ENCODE data around the gene FGF3.

DNA sequence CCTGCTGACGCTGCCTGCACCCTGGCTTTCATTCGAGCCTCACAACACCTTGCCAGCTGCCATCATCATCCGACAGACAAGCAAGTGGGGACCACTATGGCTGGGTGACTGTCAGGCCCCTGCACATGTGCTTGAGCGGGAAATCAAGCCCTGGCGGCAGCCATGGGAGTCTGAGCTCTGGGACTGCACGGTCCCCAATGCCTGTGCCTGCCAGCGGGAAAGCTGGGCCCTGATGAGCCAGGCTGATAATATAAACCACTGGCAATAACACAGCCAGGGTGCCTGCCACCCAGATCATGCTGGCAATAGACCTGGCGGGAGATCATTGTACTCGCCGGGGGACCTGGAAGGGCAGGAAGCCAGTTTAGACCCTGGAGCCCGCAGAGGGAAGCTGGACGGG, 2.5 kb downstream of the FGF3 start:
- TF ChIP-seq, protein P1, sequence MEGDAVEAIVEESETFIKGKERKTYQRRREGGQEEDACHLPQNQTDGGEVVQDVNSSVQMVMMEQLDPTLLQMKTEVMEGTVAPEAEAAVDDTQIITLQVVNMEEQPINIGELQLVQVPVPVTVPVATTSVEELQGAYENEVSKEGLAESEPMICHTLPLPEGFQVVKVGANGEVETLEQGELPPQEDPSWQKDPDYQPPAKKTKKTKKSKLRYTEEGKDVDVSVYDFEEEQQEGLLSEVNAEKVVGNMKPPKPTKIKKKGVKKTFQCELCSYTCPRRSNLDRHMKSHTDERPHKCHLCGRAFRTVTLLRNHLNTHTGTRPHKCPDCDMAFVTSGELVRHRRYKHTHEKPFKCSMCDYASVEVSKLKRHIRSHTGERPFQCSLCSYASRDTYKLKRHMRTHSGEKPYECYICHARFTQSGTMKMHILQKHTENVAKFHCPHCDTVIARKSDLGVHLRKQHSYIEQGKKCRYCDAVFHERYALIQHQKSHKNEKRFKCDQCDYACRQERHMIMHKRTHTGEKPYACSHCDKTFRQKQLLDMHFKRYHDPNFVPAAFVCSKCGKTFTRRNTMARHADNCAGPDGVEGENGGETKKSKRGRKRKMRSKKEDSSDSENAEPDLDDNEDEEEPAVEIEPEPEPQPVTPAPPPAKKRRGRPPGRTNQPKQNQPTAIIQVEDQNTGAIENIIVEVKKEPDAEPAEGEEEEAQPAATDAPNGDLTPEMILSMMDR (optimal IDR thresholded peaks at IDR 0.05 in 1 of 3, IDR thresholded peaks at IDR 0.05 in 1 of 3, conservative IDR thresholded peaks at IDR 0.05 in 1 of 3; ENCODE audit: extremely low read depth in 1 of 3, insufficient read depth in 2 of 3, low read length in 3 of 3) = no peak
- no peak for TF ChIP-seq EZH2 (IDR thresholded peaks at IDR 0.05; ENCODE audit: low read length)
